Heart left ventricle (tissue), 16 donors: ENCODE data around the gene RIN3. TPM values are rescaled to one million over a fixed set of nuclear protein-coding genes. Genes with fewer than 3 reads are reported as not detected.

Experiments
- ATAC-seq, 4 donors: fragments of 200-7000 bp; cut with Tn5 transposase; one replicate each; pipeline ENCODE4 v1.9.1; 2020 to 2022; ENCODE audit warnings: moderate library complexity in 4 of 4, mild to moderate bottlenecking in 3 of 4, moderate number of reproducible peaks in 1 of 4
- DNase-seq, 5 donors: peaks; one replicate each; pipeline ENCODE4 v3.0.0-alpha.2; 2020
- H3K27ac ChIP-seq, 12 donors: fragments of 200-600 bp; sonication (generic) in 4 of 12; one replicate each; pipeline versions ENCODE4 v1.5.0 to v1.8.0; 2016 to 2022; ENCODE audit warnings: mild to moderate bottlenecking in 2 of 12
- H3K27me3 ChIP-seq, 9 donors: fragments of 200-600 bp; sonication (generic) in 2 of 9; one replicate each; pipeline versions ENCODE4 v1.5.1 to v1.8.0; 2016 to 2022; ENCODE audit warnings: mild to moderate bottlenecking in 3 of 9
- H3K36me3 ChIP-seq, 9 donors: fragments of 200-600 bp; sonication (generic) in 2 of 9; one replicate each; pipeline versions ENCODE4 v1.5.0 to v1.8.0; 2018 to 2022; ENCODE audit warnings: mild to moderate bottlenecking in 2 of 9
- H3K4me1 ChIP-seq, 12 donors: fragments of 200-600 bp; sonication (generic) in 4 of 12; one replicate each; pipeline versions ENCODE4 v1.5.0 to v1.8.0; 2016 to 2022; ENCODE audit warnings: mild to moderate bottlenecking in 3 of 12
- H3K4me3 ChIP-seq, 12 donors: fragments of 200-600 bp; sonication (generic) in 4 of 12; one replicate each; pipeline versions ENCODE4 v1.5.0 to v1.8.0; 2017 to 2022; ENCODE audit warnings: mild to moderate bottlenecking in 9 of 12, moderate library complexity in 4 of 12
- H3K9me3 ChIP-seq, 12 donors: fragments of 200-600 bp; sonication (generic) in 4 of 12; one replicate each; pipeline versions ENCODE4 v1.5.0 to v1.8.0; 2016 to 2022; ENCODE audit warnings: mild to moderate bottlenecking in 1 of 12
- POLR2A ChIP-seq, 2 donors: fragments of 450-650 bp; IDR thresholded peaks; one replicate each; pipeline ENCODE4 v1.6.1; 2017; ENCODE audit warnings: antibody characterized with exemption in 2 of 2, mild to moderate bottlenecking in 2 of 2, moderate library complexity in 2 of 2
- WGBS, 4 donors: extraction: QIAGEN DNeasy Blood & Tissue Kit in 2 of 4; methylation state at CpG; one replicate each; pipeline versions ENCODE4 v1.1.5 to v1.1.7; 2013 to 2018; 5-methylcytosine and 5-hydroxymethylcytosine counted together
- intact Hi-C, 10 donors: fragments of 100-400 bp; cut with DNase I; formaldehyde crosslinking; loops; one replicate each; pipeline versions ENCODE4 v1.11.1 to v1.14.2; 2022
- polyA plus RNA-seq, 2 donors: library from polyadenylated mRNA; stranded (reverse); fragments of 200-250 nt; gene quantifications; one replicate each; pipeline ENCODE4 v1.2.3, GENCODE V29; 2013
- total RNA-seq, 9 donors: library from RNA; depleted of rRNA in 2 of 9; stranded (reverse); fragments of >200 nt in 2 of 9; fragmentation: NEBNext Ultra II Directional in 3 of 9; extraction: Animal tissue kit (Norgen Biotek cat#: 25700) in 3 of 9; gene quantifications; one replicate each; pipeline versions ENCODE4 v1.1.0 to v1.2.4, GENCODE V29; 2016 to 2023
- TF ChIP-seq, protein P1 (sequence below), 12 donors: fragments of 200-600 bp; sonication (generic) in 4 of 12; IDR thresholded peaks; one replicate each; pipeline versions ENCODE4 v1.5.0 to v1.8.0; 2018 to 2022; ENCODE audit warnings: antibody characterized with exemption in 12 of 12, mild to moderate bottlenecking in 5 of 12
- donor health status: ischemic (EF 13 %, LVEDD 7.1; RV severe dilation, severe dysfunction).
- donor health status: healthy with polysubstance abuse.
- donor health status: DM: no; HTN: yes; CAD: no.
- donor health status: DM: no; HTN: no; CAD: no.
- donor health status: ischemic (EF 25% LVEDD 6.9; RV normal size, moderate dysfunction).
- donor health status: ischemic (EF 25% LVEDD 5.7; RV mildly dilated, moderate dysfunction).
- donor health status: healthy.
- donor health status: DM: yes; HTN: yes; CAD: no.
- donor health status: ischemic (EF 35%, LVEDD 5.7; RV mildly dilated, moderate dysfunction).
- donor health status: nonischemic (EF 11% LVEDD 7.7; RV severe dilation, severe dysfunction).
- donor health status: DM: yes; HTN: yes; CAD: no.
- donor health status: PGD.
- donor health status: ischemic (EF 29% LVEDD 5.4; RV normal size, mild dysfunction).
- donor health status: nonischemic (EF 23%, LVEDD 6.1; RV moderate dilation, normal function).

The RIN3 gene
- total and polyA plus RNA-seq, 11 donors, result 8.6 to 37.0 (median 12.7) TPM

DNA sequence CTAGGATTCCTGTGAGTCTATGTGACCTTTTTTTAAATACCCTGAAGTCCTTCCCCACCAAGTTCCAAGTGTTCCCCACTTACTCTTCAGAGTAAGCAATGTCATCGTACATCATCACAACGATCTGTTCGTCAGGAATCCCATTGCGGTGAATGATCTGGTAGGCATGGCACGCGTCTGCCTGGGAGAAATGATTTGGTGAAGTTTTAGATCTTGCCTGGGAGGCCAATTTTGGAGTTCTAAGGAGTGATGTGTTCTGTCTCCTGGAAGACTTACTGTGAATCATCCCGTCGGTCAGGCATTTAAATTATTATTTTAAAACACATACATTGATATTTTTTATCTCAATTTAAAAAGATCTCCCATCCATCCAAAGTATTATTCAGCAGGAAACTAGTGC, 205.1 kb downstream of the RIN3 start:
- DNase-seq, result no peak
- intact Hi-C loops, result no loop called here
- Histone ChIP-seq H3K9me3 (peaks cover 0 to 3% (median 0%) of the 10 kb centered on the region in 12 donors), H3K4me1 (peaks cover 0 to 34% (median 2%) of the 10 kb centered on the region in 12 donors), H3K27me3 (no peaks in the 10 kb centered on the region), H3K36me3 (peaks cover 0 to 37% (median 24%) of the 10 kb centered on the region in 9 donors), H3K27ac (peak overlapping the region in 1 of 12 donors; percentile 63), H3K4me3 (no peak overlapping the region)
- TF ChIP-seq, protein P1, sequence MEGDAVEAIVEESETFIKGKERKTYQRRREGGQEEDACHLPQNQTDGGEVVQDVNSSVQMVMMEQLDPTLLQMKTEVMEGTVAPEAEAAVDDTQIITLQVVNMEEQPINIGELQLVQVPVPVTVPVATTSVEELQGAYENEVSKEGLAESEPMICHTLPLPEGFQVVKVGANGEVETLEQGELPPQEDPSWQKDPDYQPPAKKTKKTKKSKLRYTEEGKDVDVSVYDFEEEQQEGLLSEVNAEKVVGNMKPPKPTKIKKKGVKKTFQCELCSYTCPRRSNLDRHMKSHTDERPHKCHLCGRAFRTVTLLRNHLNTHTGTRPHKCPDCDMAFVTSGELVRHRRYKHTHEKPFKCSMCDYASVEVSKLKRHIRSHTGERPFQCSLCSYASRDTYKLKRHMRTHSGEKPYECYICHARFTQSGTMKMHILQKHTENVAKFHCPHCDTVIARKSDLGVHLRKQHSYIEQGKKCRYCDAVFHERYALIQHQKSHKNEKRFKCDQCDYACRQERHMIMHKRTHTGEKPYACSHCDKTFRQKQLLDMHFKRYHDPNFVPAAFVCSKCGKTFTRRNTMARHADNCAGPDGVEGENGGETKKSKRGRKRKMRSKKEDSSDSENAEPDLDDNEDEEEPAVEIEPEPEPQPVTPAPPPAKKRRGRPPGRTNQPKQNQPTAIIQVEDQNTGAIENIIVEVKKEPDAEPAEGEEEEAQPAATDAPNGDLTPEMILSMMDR (IDR thresholded peaks at IDR 0.05), result no peak
- TF ChIP-seq POLR2A (IDR thresholded peaks at IDR 0.05), result no peak
- no peak for ATAC-seq
- 85 to 91% (median 89%) methylated on average over 8 of the region's 8 CpGs for WGBS, 4 donors

DNA sequence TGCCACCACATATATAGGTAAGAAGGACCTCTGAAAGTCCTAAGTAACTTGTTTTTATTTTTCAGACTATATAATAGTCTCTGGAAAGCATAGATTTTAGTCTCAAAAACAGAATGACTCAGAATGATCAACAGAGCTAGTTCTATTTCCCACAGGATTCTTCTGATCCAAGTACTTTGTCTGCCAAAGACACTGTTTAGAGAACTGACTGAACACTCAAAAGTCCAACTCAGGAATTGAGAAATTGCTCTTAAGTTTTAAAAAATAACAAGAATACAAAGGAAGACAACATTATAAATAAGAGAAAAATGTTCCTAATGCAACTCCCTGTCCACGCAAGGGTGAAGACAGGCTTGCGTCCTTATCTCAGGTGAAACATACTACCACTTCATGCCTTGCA, 205.8 kb downstream of the RIN3 start:
- H3K4me3 ChIP-seq, result no peak overlapping the region
- intact Hi-C loops, result no loop called here
- 70 to 89% (median 77%) methylated on average over 2 of the region's 2 CpGs for WGBS, 4 donors
- no peak for TF ChIP-seq POLR2A (IDR thresholded peaks at IDR 0.05)
- TF ChIP-seq, protein P1 (IDR thresholded peaks at IDR 0.05), result no peak
- H3K27me3 ChIP-seq, result no peaks in the 10 kb centered on the region
- H3K27ac ChIP-seq, result peak overlapping the region in 9 of 12 donors; percentile 13 to 65 (median 60)
- peaks cover 0 to 34% (median 6%) of the 10 kb centered on the region in 12 donors for H3K4me1 ChIP-seq
- peaks cover 0 to 3% (median 0%) of the 10 kb centered on the region in 12 donors for H3K9me3 ChIP-seq
- DNase-seq (no peak), ATAC-seq (peak in 2 of 4 donors; percentile 31 to 43)
- peaks cover 0 to 32% (median 18%) of the 10 kb centered on the region in 9 donors for H3K36me3 ChIP-seq

DNA sequence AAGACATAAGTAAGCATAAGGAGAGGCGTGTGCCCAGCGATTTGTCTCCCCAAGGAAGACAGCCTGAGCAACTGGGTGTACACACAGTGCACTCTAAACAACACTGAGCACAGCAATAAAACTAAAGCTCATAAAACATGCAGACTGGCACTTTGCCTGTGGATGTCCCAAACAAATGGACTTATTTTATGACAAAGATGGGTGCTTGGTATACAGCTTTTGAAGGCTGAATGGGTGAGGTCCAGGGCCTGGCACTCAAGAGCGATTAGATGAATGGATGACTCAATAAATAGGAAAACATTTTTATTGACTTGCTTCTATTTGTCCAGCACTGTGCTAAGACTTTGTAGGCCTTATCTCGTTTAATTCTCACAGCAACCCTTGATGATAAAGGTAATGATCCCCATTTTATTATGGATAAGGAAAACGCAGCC, 206.3 kb downstream of the RIN3 start:
- intact Hi-C loops, result no loop called here
- 61 to 79% (median 67%) methylated on average over 5 of the region's 5 CpGs for WGBS, 4 donors

More for the DNA sequence above, 206.3 kb downstream of the RIN3 start:
- Histone ChIP-seq H3K4me1 (peaks cover 0 to 38% (median 10%) of the 10 kb centered on the region in 12 donors), H3K36me3 (peaks cover 0 to 32% (median 18%) of the 10 kb centered on the region in 9 donors), H3K27ac (peak overlapping the region in 10 of 12 donors; percentile 5 to 65 (median 60)), H3K4me3 (no peak overlapping the region), H3K27me3 (no peaks in the 10 kb centered on the region), H3K9me3 (peaks cover 0 to 3% (median 0%) of the 10 kb centered on the region in 12 donors)
- DNase-seq, result no peak
- TF ChIP-seq POLR2A (IDR thresholded peaks at IDR 0.05), result no peak
- TF ChIP-seq, protein P1 (IDR thresholded peaks at IDR 0.05), result no peak
- peak in 2 of 4 donors; percentile 24 to 27 for ATAC-seq
